K562 (cell line): ENCODE results near the gene SNX18. TPM values are rescaled to one million over a fixed set of nuclear protein-coding genes. Genes with fewer than 3 reads are reported as not detected.

Experiments
- ATAC-seq: fragments of 200-7000 bp; cut with Tn5 transposase; 3 replicates; pipeline ENCODE4 v1.9.1; 2020; ENCODE audit warnings: moderate library complexity
- BruUV-seq: library from RNA; stranded (reverse); fragments of 400-500 nt; replicated peaks from 2 replicates; lab custom pipeline; 2021; lab: Mats Ljungman, UMichigan
- CTCF ChIA-PET: fragments of 300-600 bp; formaldehyde crosslinking; extraction: SDS; loops from one replicate; lab custom pipeline; 2021; ENCODE audit warnings: low intra/inter-chr PET ratio; lab: Yijun Ruan, JAX
- POLR2A ChIA-PET: fragments of 300-600, 350-650 bp; sonication (Branson Sonifier 250); formaldehyde crosslinking; extraction: SDS; loops from one replicate; lab custom pipeline; 2021; ENCODE audit warnings: antibody characterized with exemption, inconsistent platforms; lab: Yijun Ruan, JAX
- DNase-seq, 4 experiments: peaks; one replicate each; pipeline versions ENCODE4 v3.0.0 to v3.0.0-alpha.2; 2011 to 2018; ENCODE audit warnings: low spot score in 3 of 4, mixed read lengths in 3 of 4; ENCODE audit errors: extremely low read depth in 1 of 4
- FAIRE-seq: peaks from 2 replicates; lab custom pipeline; 2011; peaks lifted over from hg19 to GRCh38; lab: Jason Lieb, UNC
- H2AFZ ChIP-seq: 2 replicates; pipeline ENCODE4 v1.6.0; 2011; ENCODE audit warnings: low read depth, low read length, control low read depth, inconsistent platforms
- H3K27ac ChIP-seq: fragments of 200-600 bp; 3 replicates; pipeline ENCODE4 v1.8.0; 2011; ENCODE audit warnings: low read depth, mild to moderate bottlenecking, control low read depth, inconsistent platforms, low read length, moderate library complexity, mixed read lengths; ENCODE audit errors: extremely low read depth
- H3K27me3 ChIP-seq, 2 experiments: fragments of 300-600 bp in 1 of 2; 2 replicates in 1 of 2; 3 replicates in 1 of 2; pipeline versions ENCODE4 v1.6.0 to v1.8.0; 2011; ENCODE audit warnings: inconsistent platforms in 2 of 2, low read length in 2 of 2, mild to moderate bottlenecking in 1 of 2, mixed read lengths in 1 of 2, moderate library complexity in 1 of 2; ENCODE audit not compliant: control insufficient read depth in 2 of 2, insufficient read depth in 2 of 2
- H3K36me3 ChIP-seq: fragments of 300-600 bp; 3 replicates; pipeline ENCODE4 v1.8.0; 2011; ENCODE audit warnings: mild to moderate bottlenecking, low read length, inconsistent platforms; ENCODE audit not compliant: control insufficient read depth, insufficient read depth
- H3K4me1 ChIP-seq, 2 experiments: fragments of 200-600 bp in 1 of 2; replicated peaks in 1 of 2; 2 replicates in 1 of 2; 3 replicates in 1 of 2; pipeline versions ENCODE4 v1.5.1 to v1.8.0; 2011; ENCODE audit warnings: inconsistent platforms in 2 of 2, low read length in 2 of 2, mild to moderate bottlenecking in 1 of 2, mixed read lengths in 1 of 2, moderate library complexity in 1 of 2; ENCODE audit not compliant: control insufficient read depth in 2 of 2, insufficient read depth in 2 of 2
- H3K4me2 ChIP-seq: 2 replicates; pipeline ENCODE4 v1.6.1; 2011; ENCODE audit warnings: low read length, control low read depth, inconsistent platforms, mixed read lengths; ENCODE audit not compliant: insufficient read depth
- H3K4me3 ChIP-seq: fragments of 200-600 bp; sonication (generic), shearing (Covaris generic); 2 replicates; pipeline ENCODE4 v1.5.1; 2016; ENCODE audit warnings: control low read depth, inconsistent platforms
- H3K79me2 ChIP-seq: fragments of 200-600 bp; 3 replicates; pipeline ENCODE4 v1.8.0; 2011; ENCODE audit warnings: low read length, inconsistent platforms; ENCODE audit not compliant: control insufficient read depth, insufficient read depth
- H3K9ac ChIP-seq, 2 experiments: 2 replicates each; pipeline versions ENCODE4 v1.6.0 to v1.6.1; 2011; ENCODE audit warnings: low read depth in 2 of 2, low read length in 2 of 2, control low read depth in 1 of 2, inconsistent platforms in 1 of 2, mild to moderate bottlenecking in 1 of 2, mixed read lengths in 1 of 2; ENCODE audit not compliant: insufficient read depth in 1 of 2
- H3K9me1 ChIP-seq: one replicate; pipeline ENCODE4 v1.6.0; 2011; ENCODE audit warnings: inconsistent platforms, mild to moderate bottlenecking, low read length, moderate library complexity; ENCODE audit not compliant: control insufficient read depth, insufficient read depth
- H3K9me3 ChIP-seq: replicated peaks from 2 replicates; pipeline ENCODE4 v1.5.1; 2011; ENCODE audit warnings: low read depth, low read length, inconsistent platforms; ENCODE audit not compliant: control insufficient read depth, insufficient read depth
- H4K20me1 ChIP-seq: replicated peaks from 2 replicates; pipeline ENCODE4 v1.6.1; 2011; ENCODE audit warnings: low read length, inconsistent platforms, mixed read lengths; ENCODE audit not compliant: control insufficient read depth, insufficient read depth
- ATF6 ChIP-seq: sonication (generic); formaldehyde crosslinking; IDR thresholded peaks from 2 replicates; pipeline ENCODE4 v1.4.0; 2020; ENCODE audit warnings: mild to moderate bottlenecking, missing genetic modification reagents
- BCL6 ChIP-seq: fragments of 250-450 bp; sonication (Bioruptor Pico); IDR thresholded peaks from 2 replicates; pipeline ENCODE4 v1.4.0; 2020
- CTCF ChIP-seq, 3 experiments: IDR thresholded peaks in 2 of 3; conservative IDR thresholded peaks in 1 of 3; 2 replicates each; pipeline ENCODE4 v1.5.1; 2011 to 2012; ENCODE audit warnings: low read length in 3 of 3, mild to moderate bottlenecking in 3 of 3, control low read depth in 2 of 3, improper control_type of control experiment in 1 of 3, inconsistent platforms in 1 of 3, low read depth in 1 of 3, mixed read lengths in 1 of 3, moderate library complexity in 1 of 3; ENCODE audit not compliant: insufficient read depth in 2 of 3
- HCFC1 ChIP-seq: IDR thresholded peaks from 2 replicates; pipeline ENCODE4 v1.6.1; 2012; ENCODE audit warnings: low read depth, low read length, improper control_type of control experiment
- MTA1 ChIP-seq: fragments of 450-650 bp; IDR thresholded peaks from 2 replicates; pipeline ENCODE4 v1.6.1; 2017; ENCODE audit warnings: borderline replicate concordance
- MXD1 ChIP-seq: fragments of 250-450 bp; sonication (Bioruptor Pico); IDR thresholded peaks from 2 replicates; pipeline ENCODE4 v1.8.0; 2021; ENCODE audit warnings: borderline replicate concordance, mild to moderate bottlenecking, moderate library complexity; ENCODE audit not compliant: poor library complexity, severe bottlenecking
- NBN ChIP-seq: fragments of 450-650 bp; IDR thresholded peaks from 2 replicates; pipeline ENCODE4 v1.6.1; 2016; ENCODE audit warnings: low read depth, mild to moderate bottlenecking
- POLR3G ChIP-seq: IDR thresholded peaks from 2 replicates; pipeline ENCODE4 v1.6.1; 2011; ENCODE audit not compliant: insufficient read length, insufficient replicate concordance; ENCODE audit errors: extremely low read depth
- PTBP1 ChIP-seq: fragments of 200-400 bp; formaldehyde crosslinking; IDR thresholded peaks from 2 replicates; pipeline ENCODE4 v1.6.1; 2017; ENCODE audit warnings: low read depth, low read length
- SUPT5H ChIP-seq: fragments of 450-650 bp; IDR thresholded peaks from 2 replicates; pipeline ENCODE4 v1.6.1; 2016
- TOE1 ChIP-seq, 2 experiments: fragments of 450-650 bp in 1 of 2; sonication (generic) in 1 of 2; formaldehyde crosslinking in 1 of 2; IDR thresholded peaks; 2 replicates each; pipeline versions ENCODE4 v1.7.1 to v1.8.0; 2016 to 2022; ENCODE audit warnings: borderline replicate concordance in 2 of 2, mild to moderate bottlenecking in 2 of 2, antibody characterized with exemption in 1 of 2, inconsistent platforms in 1 of 2, low read depth in 1 of 2, missing genetic modification reagents in 1 of 2, moderate library complexity in 1 of 2
- WGBS: fragments of 100-300 bp; shearing (Covaris generic); methylation state at CpG from one replicate; pipeline ENCODE4 v1.1.6; 2016; ENCODE audit warnings: low coverage, mixed read lengths; ENCODE audit not compliant: insufficient coverage; ENCODE audit errors: missing lambda C conversion rate; 5-methylcytosine and 5-hydroxymethylcytosine counted together
- in situ Hi-C: fragments of 300-500 bp; cut with MboI; formaldehyde crosslinking; loops from 4 replicates; pipeline ENCODE4 v1.15.0; 2018; ENCODE audit warnings: inconsistent platforms, mixed read lengths
- intact Hi-C: fragments of 100-400 bp; cut with micrococcal nuclease; formaldehyde crosslinking; loops from 2 replicates; pipeline ENCODE4 v1.14.2; 2022
- polyA plus RNA-seq, 8 experiments: library from polyadenylated mRNA; depleted of rRNA in 4 of 8; stranded (reverse) in 5 of 8; unstranded in 3 of 8; fragments of >200 nt; fragmentation: Nextera tagmentation in 2 of 8; fragmentation: Illumina TruSeq in 1 of 8; extraction: Ambion mirVana in 2 of 8; extraction: Trizol in 1 of 8; gene quantifications; 2 replicates each; pipeline versions ENCODE4 v1.2.1 to v1.2.3, GENCODE V29; 2011 to 2014; ENCODE audit warnings: inconsistent platforms in 1 of 8, missing spikeins in 1 of 8
- total RNA-seq, 7 experiments: library from RNA; depleted of rRNA in 6 of 7; stranded (reverse); fragments of >200 nt in 6 of 7; fragmentation: Illumina TruSeq in 2 of 7; extraction: Trizol in 2 of 7; gene quantifications; 2 replicates each; pipeline versions ENCODE4 v1.2.1 to v1.2.3, GENCODE V29; 2011 to 2021; ENCODE audit warnings: low replicate concordance in 1 of 7

The SNX18 gene
- total and polyA plus RNA-seq, 9 of the 15 experiments (the other 6 are each of a cell fraction or from before 2014, with no cell fraction given): 2.3 to 8.8 (median 6.0) TPM

- no peak for TF ChIP-seq POLR3G
Observed at GRCh38 chr5:54577528-54577927, 60.0 kb downstream of the SNX18 start (continued).

- DNase-seq: no peak
- H4K20me1 ChIP-seq: no peaks in the 10 kb centered on the region
- TF ChIP-seq MXD1 (CRISPR knock-in tag) (no peak), HCFC1 (no peak), ATF6 (CRISPR knock-in tag) (no peak), NBN (no peak), CTCF (IDR thresholded peaks at IDR 0.05 in 2 of 3, conservative IDR thresholded peaks at IDR 0.05 in 1 of 3; ENCODE audit: insufficient read depth in 2 of 3, low read depth in 1 of 3, low read length in 3 of 3) (no peak), SUPT5H (no peak), BCL6 (CRISPR knock-in tag) (no peak), TOE1 (IDR thresholded peaks at IDR 0.05; ENCODE audit: borderline replicate concordance) (no peak), TOE1 (CRISPR knock-in tag; IDR thresholded peaks at IDR 0.05; ENCODE audit: borderline replicate concordance, low read depth) (no peak), PTBP1 (no peak), MTA1 (no peak)
- FAIRE-seq: no peak
- H3K4me1 ChIP-seq: no peaks in the 10 kb centered on the region
- intact Hi-C loops (no loop called here), in situ Hi-C loops (no loop called here)
- no peak overlapping the region for H3K27ac ChIP-seq
- H3K9me3 ChIP-seq: no peaks in the 10 kb centered on the region; the same call in 1 of the 2 replicates
- H3K9me1 ChIP-seq: no peaks in the 10 kb centered on the region
- H3K36me3 ChIP-seq: no peaks in the 10 kb centered on the region
- 2% methylated on average over 7 of the region's 7 CpGs for WGBS
- POLR2A ChIA-PET: interaction anchor here (1.0 to 1.5 kb wide), 2 partner anchors 12 to 14 kb away, joined by 3 to 4 read pairs; no protein-coding TSS in a partner anchor
- no TSS peak for BruUV-seq
- no peak for ATAC-seq
- H3K4me2 ChIP-seq: no peak overlapping the region
- H2AFZ ChIP-seq: no peak overlapping the region
- H3K27me3 ChIP-seq: peaks cover 9 to 30% of the 10 kb centered on the region in 2 experiments; a peak in 4 of 5 replicates
- CTCF ChIA-PET: no interaction called here
- no peaks in the 10 kb centered on the region for H3K79me2 ChIP-seq
- H3K4me3 ChIP-seq: no peak overlapping the region
- no peak overlapping the region for H3K9ac ChIP-seq
Observed at GRCh38 chr5:54577937-54578653, 60.5 kb downstream of the SNX18 start.
